ENCODE results near the gene B3GALT2.

B3GALT2 gene

GRCh38 chr1:193181536-193181935 is 4.9 kb downstream of the B3GALT2 start:
- DNase-seq, result no peak

- DNase-seq, result no peak
These were observed 7.3 kb downstream of the B3GALT2 start for GRCh38 chr1:193179094-193179493.

DNA sequence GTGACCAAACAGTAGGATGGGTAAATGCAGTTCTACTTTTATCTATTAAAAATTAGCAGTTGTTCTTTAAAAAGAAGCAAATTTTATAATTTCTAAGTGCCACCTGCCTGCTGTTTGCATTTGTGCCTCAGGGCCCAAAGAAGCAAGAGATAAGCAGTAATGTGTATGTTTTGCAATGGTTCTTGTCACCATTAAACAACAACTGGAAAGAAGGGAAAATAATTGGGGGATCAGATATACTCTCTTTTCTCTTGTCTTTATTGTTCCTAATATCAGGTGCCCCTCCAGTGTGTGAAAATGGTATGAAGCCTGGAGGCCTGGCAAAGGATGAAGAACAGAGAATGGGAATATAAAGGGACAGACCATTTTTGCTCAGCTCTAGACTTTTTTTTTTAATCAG is 9.6 kb downstream of the B3GALT2 start:
- no peak for DNase-seq

DNA sequence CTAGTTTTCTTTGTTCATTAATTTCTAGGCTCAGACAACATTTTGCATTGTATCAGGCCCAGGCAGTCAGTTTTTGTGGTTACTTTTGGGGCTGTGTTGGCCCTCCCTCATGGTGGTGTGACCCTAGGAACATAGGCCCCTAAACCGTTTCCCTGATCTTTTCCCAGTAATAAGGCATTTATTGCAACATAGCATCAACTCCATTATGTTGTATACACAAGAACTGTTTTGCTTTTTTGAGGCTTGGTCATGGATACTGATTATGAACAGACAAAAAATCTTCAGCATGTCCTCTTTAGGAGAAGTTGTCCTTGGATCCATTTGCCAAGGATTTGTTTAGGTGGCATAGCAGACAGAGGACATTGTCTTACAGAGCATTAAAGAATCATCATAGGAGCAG is 10.3 kb downstream of the B3GALT2 start:
- DNase-seq, result no peak

GRCh38 chr1:193157360-193157759 is 29.1 kb downstream of the B3GALT2 start:
- no peak for DNase-seq

- no peak for DNase-seq
These were observed 29.6 kb downstream of the B3GALT2 start for GRCh38 chr1:193156822-193157142.

DNA sequence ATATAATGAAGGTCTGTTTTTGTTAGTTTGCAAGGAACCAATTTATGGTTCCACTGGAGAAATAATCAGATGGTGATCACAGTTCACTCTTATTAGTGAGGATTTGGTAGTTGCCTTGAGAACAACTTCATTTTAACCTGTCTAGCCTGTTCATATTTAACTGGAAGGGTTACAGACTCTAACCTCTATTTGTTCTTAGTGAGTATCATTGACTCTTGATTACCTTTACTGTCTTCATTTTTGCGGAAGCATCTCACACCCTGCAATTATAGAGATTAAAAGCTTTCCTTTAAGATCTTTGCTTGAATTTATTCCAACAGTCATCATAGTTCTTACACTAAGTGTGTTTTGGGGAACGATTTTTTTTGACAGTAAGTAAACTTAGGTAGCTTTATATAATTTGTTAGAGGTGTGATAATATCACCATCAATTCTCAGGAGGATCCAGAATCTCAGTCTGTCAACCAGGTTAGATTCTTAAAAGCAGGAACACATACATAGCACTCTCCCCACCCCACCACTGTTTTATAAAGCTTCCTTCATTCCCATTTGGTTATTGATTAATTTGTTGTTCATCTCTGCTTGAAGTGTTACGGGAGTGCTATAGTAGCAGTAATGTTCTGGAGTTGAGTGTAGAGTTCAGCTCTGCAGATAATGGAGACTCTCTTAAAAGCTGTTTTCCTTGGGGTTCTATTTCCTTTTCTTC is 30.1 kb downstream of the B3GALT2 start:
- no peak for DNase-seq

- DNase-seq, result no peak
These were observed 41.4 kb downstream of the B3GALT2 start for GRCh38 chr1:193144999-193145398.

GRCh38 chr1:193144361-193144938 is 42.0 kb downstream of the B3GALT2 start:
- DNase-seq, result no peak

DNA sequence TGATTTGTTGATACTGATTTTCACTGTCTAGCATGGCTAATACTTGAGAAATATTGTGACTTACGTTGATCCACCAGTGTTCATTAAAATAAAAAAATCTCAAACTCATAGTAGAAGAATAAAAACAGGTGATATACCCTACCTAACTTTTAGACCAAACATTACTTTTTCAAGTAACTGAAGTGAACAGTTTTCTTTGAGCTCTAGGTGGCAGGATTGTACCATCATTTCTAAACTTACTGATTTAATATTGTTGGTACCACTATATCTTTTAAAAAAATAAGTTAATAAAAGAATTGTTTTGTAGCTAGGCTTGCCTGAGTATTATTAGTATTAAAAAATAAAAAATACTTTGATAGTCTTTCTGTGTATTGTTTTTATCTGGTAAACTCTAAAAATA is 43.1 kb downstream of the B3GALT2 start:
- no peak for DNase-seq

DNA sequence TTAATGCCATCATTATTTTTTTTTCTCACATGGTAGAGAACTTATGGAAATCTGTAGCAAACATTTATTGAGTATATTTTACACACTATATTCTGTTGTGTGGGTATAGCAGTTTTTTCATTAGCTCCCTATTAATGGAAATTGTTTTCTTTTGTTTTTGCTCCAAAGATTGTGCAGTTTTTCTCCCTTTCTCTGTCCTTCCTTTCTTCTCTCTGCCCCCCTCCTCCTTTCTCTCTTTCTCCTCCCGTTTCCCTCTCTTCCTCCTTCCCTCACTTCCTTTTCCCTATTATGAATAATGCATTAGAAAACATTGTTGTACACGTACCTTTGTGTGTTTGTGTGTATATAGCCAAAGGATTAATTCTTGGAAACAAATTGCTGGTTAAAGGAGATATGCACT is 44.0 kb downstream of the B3GALT2 start:
- no peak for DNase-seq

DNA sequence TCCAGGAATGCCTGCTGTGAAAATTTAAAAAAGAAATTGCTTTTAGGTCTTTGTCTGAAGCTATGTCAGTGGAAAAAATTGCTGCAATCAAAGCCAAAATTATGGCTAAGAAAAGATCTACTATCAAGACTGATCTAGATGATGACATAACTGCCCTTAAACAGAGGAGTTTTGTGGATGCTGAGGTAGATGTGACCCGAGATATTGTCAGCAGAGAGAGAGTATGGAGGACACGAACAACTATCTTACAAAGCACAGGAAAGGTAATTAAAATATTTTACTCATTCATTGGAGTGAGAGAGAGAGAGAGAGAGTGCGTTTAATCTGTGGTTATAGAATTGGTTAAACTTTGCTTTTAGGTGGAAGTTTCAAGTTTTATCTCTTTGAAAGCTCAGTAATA is 44.6 kb downstream of the B3GALT2 start:
- DNase-seq, result no peak

- no peak for DNase-seq
These were observed 46.2 kb downstream of the B3GALT2 start for GRCh38 chr1:193140254-193140653.

- DNase-seq, result no peak
These were observed 55.0 kb downstream of the B3GALT2 start for GRCh38 chr1:193131266-193131860.

Data from activated CD4-positive, alpha-beta T cell treated with anti-CD3 and anti-CD28 coated beads, Interleukin-2, amount 50 U/mL, for 4 hours (primary cell).